IMR-90 (cell line): ENCODE results near the gene SUPT3H. TPM values are rescaled to one million over a fixed set of nuclear protein-coding genes. Genes with fewer than 3 reads are reported as not detected.

Source experiments
- ATAC-seq: fragments of 200-7000 bp; cut with Tn5 transposase; 2 replicates; pipeline ENCODE4 v1.9.1; 2020; ENCODE audit warnings: low read depth, mild to moderate bottlenecking, moderate library complexity
- BruUV-seq: library from RNA; stranded (reverse); fragments of 400-500 nt; replicated peaks from 2 replicates; lab custom pipeline; 2021; lab: Mats Ljungman, UMichigan
- CTCF ChIA-PET: fragments of 300-600 bp; formaldehyde crosslinking; extraction: SDS; loops from one replicate; lab custom pipeline; 2021; ENCODE audit warnings: antibody characterized with exemption; lab: Yijun Ruan, JAX
- POLR2A ChIA-PET: fragments of 300-600 bp; sonication (Branson Sonifier 250); formaldehyde crosslinking; loops from one replicate; lab custom pipeline; 2022; ENCODE audit warnings: antibody characterized with exemption; ENCODE audit not compliant: unreplicated experiment; lab: Charles Lee
- DNase-seq: peaks from one replicate; pipeline ENCODE4 v3.0.0; 2013
- H2AFZ ChIP-seq: replicated peaks from 2 replicates; pipeline ENCODE3; 2013; ENCODE audit warnings: low read length, mild to moderate bottlenecking; ENCODE audit not compliant: poor library complexity
- H2AK5ac ChIP-seq: 2 replicates; pipeline ENCODE4 v1.6.1; 2013; ENCODE audit warnings: low read depth, low read length, inconsistent platforms
- H2AK9ac ChIP-seq: replicated peaks from 2 replicates; pipeline ENCODE3; 2013; ENCODE audit warnings: mild to moderate bottlenecking, low read depth, low read length, moderate library complexity; ENCODE audit not compliant: poor library complexity
- H2BK120ac ChIP-seq: 2 replicates; pipeline ENCODE4 v1.6.1; 2013; ENCODE audit warnings: low read depth, low read length, inconsistent platforms
- H2BK15ac ChIP-seq: 3 replicates; pipeline ENCODE4 v1.6.1; 2013; ENCODE audit warnings: low read depth, low read length, inconsistent platforms
- H2BK20ac ChIP-seq: 2 replicates; pipeline ENCODE4 v1.6.1; 2013; ENCODE audit warnings: low read depth, mild to moderate bottlenecking, inconsistent platforms, low read length, moderate library complexity
- H2BK5ac ChIP-seq: 2 replicates; pipeline ENCODE4 v1.6.1; 2013; ENCODE audit warnings: mild to moderate bottlenecking, low read depth, low read length, inconsistent platforms; ENCODE audit not compliant: poor library complexity, severe bottlenecking
- H3K14ac ChIP-seq: replicated peaks from 2 replicates; pipeline ENCODE4 v1.6.1; 2013; ENCODE audit warnings: low read depth, low read length, inconsistent platforms
- H3K18ac ChIP-seq: 2 replicates; pipeline ENCODE4 v1.6.1; 2013; ENCODE audit warnings: low read depth, low read length, control low read depth
- H3K23ac ChIP-seq: 2 replicates; pipeline ENCODE4 v1.6.1; 2013; ENCODE audit warnings: low read depth, low read length, inconsistent platforms
- H3K27ac ChIP-seq: 2 replicates; pipeline ENCODE4 v1.5.1; 2013; ENCODE audit warnings: mild to moderate bottlenecking, control low read depth, low read length; ENCODE audit not compliant: insufficient read depth
- H3K27me3 ChIP-seq: 2 replicates; pipeline ENCODE4 v1.6.1; 2013; ENCODE audit warnings: low read length; ENCODE audit not compliant: control insufficient read depth, insufficient read depth
- H3K36me3 ChIP-seq: 2 replicates; pipeline ENCODE4 v1.6.1; 2013; ENCODE audit warnings: low read length, mixed read lengths; ENCODE audit not compliant: control insufficient read depth, insufficient read depth
- H3K4ac ChIP-seq: 2 replicates; pipeline ENCODE4 v1.6.1; 2013; ENCODE audit warnings: low read depth, low read length, inconsistent platforms
- H3K4me1 ChIP-seq: 2 replicates; pipeline ENCODE4 v1.6.1; 2013; ENCODE audit warnings: low read length, mixed read lengths; ENCODE audit not compliant: control insufficient read depth, insufficient read depth
- H3K4me2 ChIP-seq: 2 replicates; pipeline ENCODE4 v1.6.1; 2013; ENCODE audit warnings: low read depth, mild to moderate bottlenecking, control low read depth, low read length, moderate library complexity
- H3K4me3 ChIP-seq: 2 replicates; pipeline ENCODE4 v1.5.1; 2013; ENCODE audit warnings: low read depth, mild to moderate bottlenecking, control low read depth, low read length, moderate library complexity; ENCODE audit not compliant: insufficient read depth
- H3K56ac ChIP-seq: 2 replicates; pipeline ENCODE4 v1.6.1; 2013; ENCODE audit warnings: low read length, inconsistent platforms; ENCODE audit not compliant: insufficient read depth; ENCODE audit errors: extremely low read depth
- H3K79me1 ChIP-seq, 2 experiments: 2 replicates each; pipeline ENCODE4 v1.6.1; 2013; ENCODE audit warnings: low read length in 2 of 2, inconsistent platforms in 1 of 2, low read depth in 1 of 2
- H3K9ac ChIP-seq: 2 replicates; pipeline ENCODE4 v1.6.1; 2013; ENCODE audit warnings: low read depth, low read length, control low read depth
- H3K9me1 ChIP-seq: 2 replicates; pipeline ENCODE4 v1.6.1; 2013; ENCODE audit warnings: low read length, inconsistent platforms; ENCODE audit not compliant: insufficient read depth
- H3K9me3 ChIP-seq: 2 replicates; pipeline ENCODE4 v1.6.1; 2013; ENCODE audit warnings: low read length; ENCODE audit not compliant: control insufficient read depth, insufficient read depth
- H4K20me1 ChIP-seq: 2 replicates; pipeline ENCODE4 v1.6.1; 2013; ENCODE audit warnings: low read length, inconsistent platforms; ENCODE audit not compliant: insufficient read depth
- H4K5ac ChIP-seq: 2 replicates; pipeline ENCODE4 v1.6.1; 2013; ENCODE audit warnings: mild to moderate bottlenecking, low read depth, low read length, control low read depth
- H4K8ac ChIP-seq, 2 experiments: 2 replicates each; pipeline ENCODE4 v1.6.1; 2013; ENCODE audit warnings: low read depth in 2 of 2, low read length in 2 of 2, control low read depth in 1 of 2, inconsistent platforms in 1 of 2
- H4K91ac ChIP-seq: 2 replicates; pipeline ENCODE4 v1.6.1; 2013; ENCODE audit warnings: low read depth, low read length, inconsistent platforms; ENCODE audit not compliant: insufficient read depth
- CTCF ChIP-seq: conservative IDR thresholded peaks from 2 replicates; pipeline ENCODE4 v1.5.1; 2012; ENCODE audit warnings: mild to moderate bottlenecking, low read depth, low read length, improper control_type of control experiment
- MAFK ChIP-seq: IDR thresholded peaks from 2 replicates; pipeline ENCODE4 v1.6.1; 2012; ENCODE audit warnings: low read depth, low read length, improper control_type of control experiment
- SMC3 ChIP-seq: fragments of 150-350 bp; IDR thresholded peaks from 2 replicates; pipeline ENCODE4 v1.6.1; 2016; ENCODE audit warnings: low read depth, mild to moderate bottlenecking, antibody characterized with exemption, low read length, moderate library complexity
- WGBS, 2 experiments: methylation state at CpG; one replicate each; pipeline versions ENCODE4 v1.1.5 to v1.1.7; 2013; ENCODE audit warnings: missing lambda C conversion rate in 2 of 2; ENCODE audit not compliant: insufficient read length in 1 of 2; ENCODE audit errors: extremely low coverage in 2 of 2; 5-methylcytosine and 5-hydroxymethylcytosine counted together
- dilution Hi-C: fragments of 300-500 bp; cut with HindIII; formaldehyde crosslinking; loops from one replicate; pipeline ENCODE4 v1.14.3; 2018; ENCODE audit warnings: low sequenced_read_pairs; ENCODE audit not compliant: unreplicated experiment
- in situ Hi-C: fragments of 300-500 bp; cut with MboI; formaldehyde crosslinking; loops from 3 replicates; pipeline ENCODE4 v1.14.3; 2019; ENCODE audit warnings: low sequenced_read_pairs, inconsistent platforms, mixed read lengths
- intact Hi-C: fragments of 100-400 bp; cut with micrococcal nuclease; formaldehyde crosslinking; loops from 2 replicates; pipeline ENCODE4 v1.10.0; 2022
- polyA plus RNA-seq, 3 experiments: library from polyadenylated mRNA; depleted of rRNA; stranded (reverse); fragments of >200 nt; gene quantifications; 2 replicates each; pipeline ENCODE4 v1.2.3, GENCODE V29; 2012; ENCODE audit warnings: low replicate concordance in 1 of 3
- total RNA-seq: library from RNA; depleted of rRNA; stranded (reverse); fragments of >200 nt; gene quantifications from 2 replicates; pipeline ENCODE4 v1.2.3, GENCODE V29; 2012

SUPT3H gene
- total and polyA plus RNA-seq, 2 of the 4 experiments (the other 2 are of a cell fraction) = 4.5 to 5.0 TPM

GRCh38 chr6:45376310-45377042 is 1.3 kb downstream of the SUPT3H start (continued):
- TF ChIP-seq MAFK = no peak

GRCh38 chr6:45375449-45375848 is 2.3 kb downstream of the SUPT3H start:
- ATAC-seq (no peak), DNase-seq (no peak)
- Histone ChIP-seq H2BK5ac (no peak overlapping the region), H2BK15ac (no peak overlapping the region), H3K14ac (no peak overlapping the region), H3K4me2 (no peak overlapping the region), H3K18ac (no peak overlapping the region), H3K79me1 (peaks cover 5% of the 10 kb centered on the region in 2 experiments), H3K23ac (no peak overlapping the region), H3K4me3 (no peak overlapping the region), H2AK9ac (no peak overlapping the region), H4K5ac (no peak overlapping the region), H2BK20ac (no peak overlapping the region), H4K91ac (no peak overlapping the region), H3K27ac (no peak overlapping the region), H3K4ac (no peak overlapping the region), H3K56ac (no peak overlapping the region), H4K20me1 (no peaks in the 10 kb centered on the region), H3K9me1 (no peaks in the 10 kb centered on the region), H2AK5ac (no peak overlapping the region), H2BK120ac (no peak overlapping the region), H3K4me1 (no peaks in the 10 kb centered on the region; the same call in 1 of the 2 replicates), H3K36me3 (no peaks in the 10 kb centered on the region), H4K8ac (no peak overlapping the region), H3K27me3 (no peaks in the 10 kb centered on the region), H2AFZ (no peak overlapping the region), H3K9me3 (no peaks in the 10 kb centered on the region), H3K9ac (no peak overlapping the region)
- TF ChIP-seq CTCF (no peak), SMC3 (no peak)
- BruUV-seq = no TSS peak
- ChIA-PET POLR2A (interaction anchor here (0.6 kb wide), 2 partner anchors 114 to 761 kb away, joined by 3 read pairs; no protein-coding TSS in a partner anchor), CTCF (interaction anchor here (0.6 to 0.8 kb wide), 5 partner anchors 39 to 720 kb away, joined by 3 to 5 read pairs (median 4); no protein-coding TSS in a partner anchor)
- WGBS, 2 experiments = no CpG with 5 or more reads among the region's 3 CpGs
- dilution Hi-C loops (no loop called here), in situ Hi-C loops (no loop called here), intact Hi-C loops (loop anchor here (5.0 kb wide), 2 partner anchors 298 to 898 kb away; no protein-coding TSS in a partner anchor)
